ENCODE data around the gene RALGAPB.
"Not testable (repeated sequence)": the region's sequence is repeated elsewhere in the genome, so short reads cannot be mapped to it uniquely, and the experiment has no call there.

Gene RALGAPB

DNA sequence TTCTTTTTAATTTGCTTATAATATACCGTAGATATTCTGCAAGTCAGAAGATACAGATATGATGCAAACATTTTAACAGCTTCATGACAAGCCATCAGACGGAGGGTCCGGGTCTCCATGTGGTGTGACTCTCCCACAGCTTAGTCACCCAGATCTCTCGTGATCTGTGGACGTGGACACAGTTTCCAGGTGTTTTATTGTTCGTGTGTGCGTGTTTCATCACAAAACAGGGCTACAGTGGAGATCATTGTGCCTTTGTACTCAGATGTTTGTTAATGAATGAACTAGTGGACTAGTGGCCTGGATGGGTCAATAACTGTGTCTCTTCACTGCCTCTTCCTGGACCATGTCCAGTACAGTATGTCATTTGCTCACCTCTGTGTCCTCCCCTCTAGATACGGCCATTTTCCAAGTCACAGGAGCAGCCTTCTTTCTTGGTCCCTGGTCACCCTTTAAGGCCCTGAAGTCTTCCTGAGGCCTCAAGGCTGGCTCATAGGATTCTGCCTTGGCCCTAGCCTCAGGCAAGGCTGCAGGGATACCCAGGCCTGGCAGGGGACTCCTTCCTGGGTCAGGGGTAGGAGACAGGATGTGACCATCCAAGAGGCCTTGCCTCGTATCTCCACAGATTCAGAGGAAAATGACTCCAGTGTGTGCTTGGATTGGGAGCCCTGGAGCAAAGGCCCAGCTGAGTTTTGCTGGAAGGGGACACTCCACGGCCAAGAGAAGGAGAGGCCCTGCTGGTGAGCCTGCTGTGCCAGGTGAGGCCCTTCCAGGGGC lies 112.9 kb downstream of the RALGAPB start:
- DNase-seq (ENCODE audit: low read depth in 2 of 2): no peak

DNA sequence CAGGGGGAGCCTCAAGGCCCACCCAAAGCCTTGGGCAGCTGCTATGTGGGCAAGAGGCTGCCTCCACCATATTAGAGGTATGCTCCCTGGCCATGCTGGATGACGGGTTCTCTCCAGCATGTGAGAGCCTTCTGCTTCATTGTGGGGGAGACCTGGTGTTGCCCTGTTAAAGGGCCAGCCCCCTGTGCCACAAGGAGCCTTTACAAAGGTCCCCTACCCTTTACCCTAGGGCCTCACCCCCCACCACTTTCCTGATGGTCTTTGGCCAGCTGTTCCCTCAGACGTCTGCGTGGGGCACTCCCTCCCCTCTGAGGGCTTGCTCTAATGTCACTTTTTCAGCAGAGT lies 113.5 kb downstream of the RALGAPB start:
- no peak for DNase-seq (ENCODE audit: low read depth in 2 of 2)

DNA sequence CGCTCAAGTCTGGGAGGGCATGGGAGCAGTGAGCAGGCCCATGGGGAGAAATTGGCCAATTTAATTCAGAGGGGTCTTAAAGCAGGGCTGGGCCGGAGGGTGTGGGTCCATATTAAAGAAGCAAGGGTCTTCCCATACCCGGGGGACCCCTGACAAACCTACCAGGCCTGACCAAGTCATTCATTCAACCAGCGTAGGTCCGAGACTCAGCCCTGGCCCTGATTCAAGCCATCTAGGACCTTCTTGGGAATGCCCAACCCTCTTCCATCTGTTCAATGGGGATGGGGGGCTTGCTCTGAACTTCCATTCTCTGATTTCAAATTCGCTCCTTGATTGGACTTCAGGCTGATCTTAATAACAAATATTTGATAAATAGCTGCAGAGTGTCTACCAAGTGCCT lies 115.7 kb downstream of the RALGAPB start:
- DNase-seq (ENCODE audit: low read depth in 2 of 2): no peak

DNA sequence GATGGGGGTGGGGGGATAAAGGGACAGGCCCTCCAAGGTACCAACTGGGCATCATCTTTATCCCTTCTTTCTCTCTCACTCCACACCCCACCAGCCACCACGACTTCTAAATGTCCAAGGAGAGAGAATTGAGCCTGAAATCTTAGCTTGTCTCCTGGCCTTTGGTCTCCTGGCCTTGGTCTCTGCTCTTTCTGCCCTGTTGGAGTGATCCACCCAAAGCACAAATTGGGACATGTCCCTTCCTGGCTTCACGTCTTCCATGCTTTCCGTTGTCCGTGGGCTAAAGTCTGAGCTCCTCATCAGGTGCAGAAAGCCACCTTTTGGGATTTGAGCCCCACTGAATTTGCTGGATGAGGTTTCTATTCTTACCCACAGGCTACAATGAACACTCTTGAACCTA lies 116.7 kb downstream of the RALGAPB start:
- DNase-seq (ENCODE audit: low read depth in 2 of 2): no peak

DNA sequence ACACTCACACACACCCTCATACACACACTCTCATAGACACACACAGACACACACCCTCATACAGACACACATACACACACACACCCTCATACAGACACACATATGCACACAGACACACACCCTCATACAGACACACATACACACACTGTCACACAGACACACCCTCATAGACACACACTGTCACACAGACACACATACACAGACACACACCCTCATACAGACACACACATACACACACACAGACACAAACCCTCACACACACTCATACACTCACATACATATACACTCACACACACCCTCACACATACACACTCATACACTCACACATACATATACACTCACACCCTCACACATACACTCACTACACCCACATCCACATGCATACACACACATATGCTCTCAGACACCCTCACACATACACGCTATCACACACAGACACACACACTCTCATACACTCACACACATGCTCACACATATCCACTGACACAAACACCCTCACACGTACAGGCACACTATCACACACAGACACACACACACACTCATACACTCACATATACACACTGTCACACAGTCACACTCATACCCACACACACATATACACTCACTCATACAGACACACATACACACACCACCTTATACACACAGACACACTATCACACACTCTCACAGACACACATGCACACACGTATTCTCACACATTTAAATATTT lies 117.5 kb downstream of the RALGAPB start:
- DNase-seq (ENCODE audit: low read depth in 2 of 2): no peak

DNA sequence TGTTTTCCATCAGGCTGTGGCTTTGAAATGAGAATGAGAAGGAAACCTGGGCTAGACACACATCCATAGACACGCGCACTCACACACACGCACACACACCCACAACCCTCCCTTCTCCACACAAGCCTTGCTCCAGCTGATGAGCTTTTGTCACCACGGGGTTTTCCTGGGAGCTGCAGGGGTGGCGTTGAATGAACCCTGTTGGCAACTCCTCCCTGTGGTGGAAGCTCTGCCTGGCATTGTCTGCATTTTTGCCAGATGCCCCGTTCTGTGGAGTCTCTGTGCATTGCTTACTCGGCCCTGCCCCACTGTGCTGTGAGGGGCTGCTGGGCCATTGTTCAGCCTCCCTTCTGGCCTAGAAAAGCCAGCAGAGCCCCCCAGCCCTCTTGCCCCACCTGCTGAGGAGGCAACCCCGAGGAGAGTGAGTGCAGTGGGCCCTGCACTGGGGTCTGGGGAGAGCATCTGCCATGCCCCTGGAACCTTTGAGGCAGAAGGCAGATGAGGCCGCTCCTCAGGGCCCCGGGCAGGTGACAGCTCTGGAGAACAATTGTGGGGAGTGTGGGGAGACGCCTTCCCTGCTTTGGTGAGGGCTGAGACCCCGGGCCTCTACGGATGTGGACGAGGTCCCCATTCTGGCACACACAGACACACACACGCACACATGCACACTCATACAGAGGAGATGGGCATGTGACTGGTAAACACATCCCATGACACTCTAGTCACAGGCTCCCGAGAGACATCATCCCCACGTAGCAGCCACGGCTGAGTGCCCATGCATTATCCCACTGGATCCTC lies 118.2 kb downstream of the RALGAPB start:
- DNase-seq (ENCODE audit: low read depth in 2 of 2): no peak

DNA sequence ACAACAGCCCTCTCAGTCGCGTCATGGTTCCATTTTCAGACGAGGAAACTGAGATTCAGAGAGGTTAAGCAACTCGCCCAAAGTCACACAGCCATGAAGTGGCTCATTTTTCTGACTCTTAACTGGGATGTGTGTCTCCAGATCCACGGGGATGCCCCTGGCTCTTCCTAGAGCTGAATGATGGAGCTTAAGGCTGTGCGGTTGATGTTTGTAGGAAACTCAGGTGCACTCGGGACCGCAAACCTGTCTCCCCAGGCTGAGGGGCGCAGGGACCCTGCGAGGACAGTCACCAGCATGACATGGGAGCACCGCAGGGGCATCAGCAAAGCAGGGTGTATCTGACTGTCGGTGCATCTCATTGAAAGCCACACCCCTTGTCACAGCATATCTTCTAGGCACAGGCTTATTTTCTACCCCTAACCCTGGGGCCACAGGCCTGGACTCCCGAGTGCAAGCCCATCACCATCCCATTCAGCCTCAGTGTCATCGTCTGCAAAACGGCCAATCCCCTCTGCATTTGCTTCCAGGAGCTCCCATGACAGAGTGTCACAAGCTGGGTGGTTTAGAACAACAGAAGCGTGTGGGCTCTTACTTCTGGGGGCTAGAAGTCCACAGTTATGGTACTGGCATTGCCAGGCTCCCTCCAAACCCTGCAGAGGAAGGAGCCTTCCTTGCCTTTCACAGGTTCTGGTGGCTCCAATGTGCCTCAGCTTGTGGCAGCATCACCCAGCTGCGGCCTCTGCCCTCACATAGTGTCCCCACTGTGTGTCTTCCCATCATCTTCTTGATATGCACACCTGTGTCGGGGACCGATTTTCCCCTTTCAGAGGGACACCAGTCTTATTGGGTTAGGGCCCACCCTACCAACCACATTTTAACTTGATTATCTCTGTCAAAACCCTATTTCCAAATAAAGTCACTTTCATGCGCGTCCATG lies 119.1 kb downstream of the RALGAPB start:
- DNase-seq (ENCODE audit: low read depth in 2 of 2): no peak

DNA sequence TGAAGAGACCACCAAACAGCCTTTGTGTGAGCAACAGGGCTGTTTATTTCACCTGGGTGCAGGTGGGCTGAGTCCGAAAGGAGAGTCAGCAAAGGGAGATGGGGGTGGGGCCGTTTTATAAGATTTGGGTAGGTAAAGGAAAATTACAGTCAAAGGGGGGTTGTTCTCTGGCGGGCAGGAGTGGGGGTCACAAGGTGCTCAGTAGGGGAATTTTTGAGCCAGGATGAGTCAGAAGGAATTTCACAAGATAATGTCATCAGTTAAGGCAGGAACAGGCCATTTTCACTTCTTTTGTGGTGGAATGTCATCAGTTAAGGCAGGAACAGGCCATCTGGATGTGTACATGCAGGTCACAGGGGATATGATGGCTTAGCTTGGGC lies 119.8 kb downstream of the RALGAPB start:
- DNase-seq (ENCODE audit: low read depth in 2 of 2): not testable (repeated sequence)

DNA sequence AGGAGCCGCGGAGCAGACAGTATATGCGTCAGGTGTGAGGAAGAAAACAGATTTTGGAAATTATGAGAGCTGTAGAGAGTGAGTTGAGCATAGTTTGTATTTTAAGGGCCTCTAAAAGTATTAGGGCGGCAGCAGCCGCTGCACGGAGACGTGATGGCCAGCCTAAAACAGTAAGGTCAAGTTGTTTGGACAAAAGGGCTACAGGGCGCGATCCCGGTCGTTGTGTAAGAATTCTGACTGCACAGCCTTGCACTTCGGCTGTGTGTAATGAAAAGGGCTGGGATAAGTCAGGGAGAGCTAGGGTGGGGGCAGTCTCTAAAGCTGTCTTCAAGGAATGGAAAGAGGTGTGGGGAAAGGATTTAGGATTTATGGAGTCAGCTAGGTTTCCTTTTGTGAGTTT lies 121.6 kb downstream of the RALGAPB start:
- not testable (repeated sequence) for DNase-seq (ENCODE audit: low read depth in 2 of 2)

DNA sequence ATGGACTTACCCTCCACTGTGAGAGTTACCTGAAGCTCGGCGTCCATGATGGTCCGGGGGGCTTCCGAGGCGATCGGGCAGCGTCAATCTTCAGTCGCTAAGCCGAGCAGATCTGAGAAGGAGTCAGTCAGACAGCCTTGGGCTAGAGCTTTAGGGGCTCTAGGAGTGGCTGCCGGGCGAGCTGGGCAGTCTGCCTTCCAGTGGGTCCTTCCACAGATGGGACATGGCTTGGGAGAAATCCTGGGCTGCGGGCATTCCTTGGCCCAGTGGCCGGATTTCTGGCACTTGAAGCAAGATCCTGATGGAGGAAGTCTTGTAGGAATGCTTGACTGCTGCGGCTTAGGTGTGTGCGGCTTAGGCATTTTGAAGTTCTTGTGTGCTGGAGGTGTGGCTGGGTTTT lies 123.2 kb downstream of the RALGAPB start:
- not testable (repeated sequence) for DNase-seq (ENCODE audit: low read depth in 2 of 2)

DNA sequence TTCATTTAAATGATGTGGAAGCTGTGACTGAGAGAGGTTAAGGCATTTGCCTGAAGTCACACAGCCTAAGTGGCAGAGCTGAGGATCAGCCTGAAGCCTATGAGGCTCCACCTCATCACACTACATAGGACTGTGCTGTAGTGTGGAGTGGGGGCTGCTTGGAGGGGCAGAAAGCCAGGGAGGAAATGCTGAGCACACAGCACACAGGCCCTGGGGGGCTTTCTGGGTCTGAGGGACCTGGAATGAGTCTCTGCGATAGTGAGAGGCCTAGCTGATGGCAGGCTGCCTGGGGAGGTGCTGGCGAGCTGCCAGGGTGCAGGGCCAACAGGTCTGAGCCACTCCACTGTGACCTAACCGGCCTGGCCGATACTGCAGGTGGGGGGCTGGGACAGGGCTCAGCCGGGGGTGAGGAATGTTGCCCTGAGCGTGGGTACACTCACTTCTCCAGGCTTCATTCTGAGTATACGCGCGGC lies 126.8 kb downstream of the RALGAPB start:
- DNase-seq (ENCODE audit: low read depth in 2 of 2): no peak

DNA sequence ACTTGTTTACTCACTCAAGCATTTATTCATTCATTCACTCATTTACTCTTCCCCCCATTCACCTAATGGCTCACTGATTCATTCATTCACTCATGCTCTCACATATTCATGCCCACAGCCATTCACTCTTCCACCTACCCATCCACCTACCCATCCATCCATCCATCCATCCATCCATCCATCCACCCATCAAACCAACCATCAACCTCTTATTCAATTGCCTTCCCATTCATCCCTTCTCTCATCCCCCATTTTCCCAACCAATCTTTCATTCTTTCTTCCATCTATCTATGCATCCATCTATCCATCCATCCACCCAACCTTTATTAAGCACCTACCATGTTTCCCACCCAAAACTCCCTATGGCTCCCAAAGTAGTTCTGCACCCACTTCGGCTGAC lies 127.4 kb downstream of the RALGAPB start:
- no peak for DNase-seq (ENCODE audit: low read depth in 2 of 2)

DNA sequence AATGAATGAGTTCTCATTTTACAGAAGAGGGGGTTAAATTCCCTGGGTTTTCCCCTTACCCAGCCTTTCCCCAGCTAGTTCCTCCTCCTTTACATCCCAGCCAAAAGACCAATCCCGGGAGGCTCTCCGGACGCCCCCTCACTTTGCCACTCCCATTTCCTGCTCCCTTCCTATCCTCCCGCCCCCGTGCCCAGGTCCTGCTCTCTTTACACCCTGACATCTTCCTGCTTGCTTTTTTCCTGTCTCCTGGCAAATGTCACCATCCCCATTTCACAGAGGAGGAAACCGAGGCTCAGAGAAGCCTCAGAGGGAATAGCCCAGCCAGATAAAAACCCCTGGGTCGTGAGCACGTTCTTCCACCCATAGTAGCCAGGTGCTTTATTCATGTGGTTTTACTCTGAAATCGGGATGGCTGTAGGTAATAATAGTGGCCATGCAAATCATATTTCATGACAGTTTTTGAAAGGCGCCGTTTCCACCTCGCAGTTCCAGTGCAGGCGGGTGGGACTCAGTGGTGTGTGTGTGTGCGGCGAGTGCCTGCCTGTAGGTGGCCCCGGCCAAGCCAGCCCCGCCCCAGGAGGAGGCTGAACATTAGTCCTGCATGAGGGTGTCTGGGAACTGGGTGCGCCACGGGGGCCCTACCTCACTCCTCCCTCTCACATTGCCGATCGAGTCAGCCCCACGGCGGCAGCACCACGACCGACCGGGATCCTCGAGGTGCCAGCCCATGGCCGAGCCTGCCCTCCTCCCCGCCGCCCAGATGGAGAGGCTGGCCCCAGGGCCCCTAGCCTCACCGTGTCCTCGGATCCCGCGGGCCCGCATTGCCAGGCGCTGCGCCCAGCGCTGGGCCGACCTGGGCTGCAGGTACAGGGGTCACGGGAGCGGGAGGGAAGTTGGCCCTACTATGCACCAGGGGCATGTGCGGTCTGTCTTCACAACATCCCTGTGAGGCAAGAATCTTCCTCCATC lies 128.9 kb downstream of the RALGAPB start, which contains the start of gene ARHGAP40:
Gene ARHGAP40, plus strand, starts transcription at position 594 of the 969 bp plus-strand sequence.
- peak; percentile 4 to 12 for DNase-seq (ENCODE audit: low read depth in 2 of 2)

DNA sequence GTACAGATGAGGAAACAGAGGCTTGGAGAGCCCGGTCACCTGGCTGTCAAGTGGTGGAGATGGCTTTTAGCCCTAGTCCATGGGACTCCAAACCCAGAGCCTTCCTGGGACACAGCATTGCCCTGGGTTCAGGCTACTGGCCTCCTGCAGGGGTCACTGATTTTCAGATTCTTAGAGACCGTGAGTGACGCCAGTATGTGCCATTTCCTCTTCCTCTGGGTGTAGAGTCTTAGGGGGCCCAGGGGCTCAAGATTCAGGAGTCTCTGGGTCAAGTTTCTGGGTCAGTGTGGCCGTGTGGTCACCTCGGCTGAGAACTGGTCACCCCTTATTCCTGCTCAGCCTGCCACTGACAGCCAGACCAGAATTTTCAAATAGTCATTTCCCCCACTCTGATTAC lies 129.5 kb downstream of the RALGAPB start:
- no peak for DNase-seq (ENCODE audit: low read depth in 2 of 2)

DNA sequence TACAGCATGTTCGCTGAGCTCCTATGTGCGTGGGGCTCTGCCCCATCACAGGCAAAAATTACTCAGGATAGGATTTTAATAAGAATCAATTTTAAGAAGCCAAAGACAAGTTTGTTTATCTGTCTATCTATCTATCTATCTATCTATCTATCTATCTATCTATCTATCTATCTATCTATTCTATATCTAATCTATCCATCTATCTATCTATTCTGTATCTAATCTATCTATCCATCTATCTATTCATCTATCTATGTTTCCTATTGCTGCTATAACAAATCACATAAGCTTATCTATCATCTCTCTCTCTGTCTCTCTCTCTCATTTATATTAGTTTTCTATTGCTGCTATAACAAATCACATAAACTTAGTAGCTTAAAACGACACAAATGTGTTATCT lies 130.6 kb downstream of the RALGAPB start:
- no peak for DNase-seq (ENCODE audit: low read depth in 2 of 2)

DNA sequence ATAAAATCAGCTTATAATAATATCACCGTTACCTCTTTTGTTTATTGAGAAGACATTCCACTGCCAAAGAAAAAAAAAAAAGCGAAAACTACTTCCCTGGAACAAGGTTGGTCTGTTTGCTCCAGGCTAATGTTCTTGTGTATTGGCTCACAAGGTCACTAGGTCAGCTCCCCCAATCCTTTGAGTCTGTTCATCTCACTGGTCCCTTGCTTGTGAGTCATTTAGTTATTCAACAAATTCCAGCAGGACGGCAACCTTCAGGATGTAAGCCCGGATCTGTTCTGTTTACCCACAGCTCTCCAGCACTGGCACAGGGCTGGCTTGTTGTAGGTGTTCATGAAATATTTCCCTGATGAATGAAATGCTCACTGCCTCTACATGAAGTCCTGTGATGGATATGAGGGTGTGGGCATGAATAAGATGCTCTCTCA lies 132.2 kb downstream of the RALGAPB start:
- no peak for DNase-seq (ENCODE audit: low read depth in 2 of 2)

DNA sequence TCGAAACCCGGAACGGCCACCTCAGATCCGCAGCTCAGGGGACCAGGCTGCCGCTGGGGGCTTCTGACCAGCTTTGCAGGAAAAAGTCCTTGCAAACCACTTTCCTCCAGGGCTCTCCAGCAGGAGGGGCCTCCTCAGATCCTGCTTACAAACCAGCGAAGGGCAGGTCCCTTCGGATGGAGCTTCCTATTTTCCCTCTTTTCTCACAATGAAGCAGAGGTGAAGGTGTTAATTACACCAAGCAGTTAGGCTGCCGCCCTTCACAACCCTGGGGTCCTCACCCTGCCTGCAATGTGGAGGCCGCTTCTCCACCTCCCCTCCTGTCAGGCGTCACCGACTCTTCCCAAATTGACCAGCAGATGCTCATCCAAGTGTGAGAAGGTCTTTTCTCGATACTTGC lies 134.7 kb downstream of the RALGAPB start:
- no peak for DNase-seq (ENCODE audit: low read depth in 2 of 2)

DNA sequence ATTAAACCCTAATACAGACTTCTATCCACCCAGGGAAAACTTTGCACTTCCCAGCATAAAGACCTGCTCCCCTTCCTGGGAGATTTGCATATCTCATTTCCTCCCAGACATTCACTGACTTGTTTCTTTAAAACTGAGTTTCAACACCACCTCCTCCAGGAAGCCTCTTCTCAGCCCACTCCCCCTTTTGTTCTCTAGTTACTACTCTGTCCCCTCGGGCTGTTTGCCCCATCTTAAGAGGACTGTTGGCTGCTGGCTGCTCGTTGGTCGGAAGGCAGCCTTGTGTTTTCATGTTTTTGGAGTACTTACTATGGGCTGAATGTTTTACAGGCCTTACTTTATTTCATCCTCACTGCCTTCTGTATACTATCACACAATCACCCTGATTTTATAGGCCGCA lies 135.5 kb downstream of the RALGAPB start:
- DNase-seq (ENCODE audit: low read depth in 2 of 2): no peak

DNA sequence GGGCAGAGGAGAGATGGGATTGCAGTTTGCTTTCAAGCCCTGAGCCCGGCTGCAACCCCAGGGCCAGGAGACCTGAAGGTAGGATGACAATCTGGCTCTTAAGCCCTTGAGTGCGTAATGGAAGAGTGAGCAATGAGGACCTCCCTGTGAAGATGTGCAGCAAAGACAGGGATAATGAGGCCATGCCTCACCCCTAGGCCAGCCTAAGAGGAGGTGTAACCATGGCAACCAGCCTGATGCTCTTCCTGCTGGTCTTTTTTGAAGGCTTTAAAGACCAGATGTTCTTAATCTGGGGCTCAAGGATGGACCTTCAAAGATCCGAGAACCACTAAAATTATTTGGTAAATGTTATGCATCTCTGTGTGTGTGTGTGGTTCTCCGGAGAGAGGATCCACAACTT lies 137.2 kb downstream of the RALGAPB start:
- no peak for DNase-seq (ENCODE audit: low read depth in 2 of 2)

DNA sequence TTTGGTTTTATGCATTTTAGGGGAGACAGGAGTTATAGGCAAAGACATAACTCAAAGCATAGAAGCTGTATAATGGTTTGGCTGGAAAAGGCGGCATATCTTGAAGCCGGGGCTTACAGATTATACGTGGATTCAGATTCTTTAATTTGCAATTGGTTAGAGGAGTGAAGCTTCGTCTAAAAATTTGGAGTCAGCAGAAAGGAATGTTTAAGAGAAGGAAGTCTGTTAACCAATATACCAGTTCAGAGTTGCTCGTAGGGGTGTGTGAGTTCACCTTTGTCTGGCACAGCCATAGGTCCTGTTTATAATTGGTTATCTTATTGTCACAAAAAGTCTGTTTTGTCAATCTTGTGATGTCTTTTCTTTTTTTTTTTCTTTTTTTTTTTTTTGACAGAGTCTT lies 137.9 kb downstream of the RALGAPB start:
- DNase-seq (ENCODE audit: low read depth in 2 of 2): no peak
